Ecto neural progenitor cell (in vitro differentiated cells): Measurements from ENCODE around the gene SLC37A3.

Experiments
- DNase-seq: peaks from one replicate; pipeline ENCODE4 v3.0.0-alpha.2; 2018; ENCODE audit warnings: low spot score

SLC37A3 gene

GRCh38 chr7:140400381-140400780, 2.1 kb upstream of the SLC37A3 start:
- DNase-seq: no peak

GRCh38 chr7:140398821-140399220, 491 bp upstream of the SLC37A3 start:
- no peak for DNase-seq

GRCh38 chr7:140393756-140394306, 4.5 kb downstream of the SLC37A3 start:
- no peak for DNase-seq

- no peak for DNase-seq
Measured at GRCh38 chr7:140391634-140392033, 6.7 kb downstream of the SLC37A3 start.

- DNase-seq: no peak
Measured at GRCh38 chr7:140390466-140391190, 7.7 kb downstream of the SLC37A3 start.

GRCh38 chr7:140390034-140390433, 8.3 kb downstream of the SLC37A3 start:
- no peak for DNase-seq

- DNase-seq: no peak
Measured at GRCh38 chr7:140389445-140389844, 8.9 kb downstream of the SLC37A3 start.

- no peak for DNase-seq
Measured at GRCh38 chr7:140384894-140385545, 13.3 kb downstream of the SLC37A3 start.

- DNase-seq: no peak
Measured at GRCh38 chr7:140383954-140384713, 14.2 kb downstream of the SLC37A3 start.

GRCh38 chr7:140375892-140376730, 22.2 kb downstream of the SLC37A3 start:
- DNase-seq: no peak

GRCh38 chr7:140375323-140375722, 23.0 kb downstream of the SLC37A3 start:
- DNase-seq: no peak

- DNase-seq: no peak
Measured at GRCh38 chr7:140369294-140369693, 29.0 kb downstream of the SLC37A3 start.

GRCh38 chr7:140367528-140367927, 30.8 kb downstream of the SLC37A3 start:
- no peak for DNase-seq

GRCh38 chr7:140364819-140365218, 33.5 kb downstream of the SLC37A3 start:
- no peak for DNase-seq

- DNase-seq: no peak
Measured at GRCh38 chr7:140360697-140361229, 37.6 kb downstream of the SLC37A3 start.

GRCh38 chr7:140358412-140359051, 39.8 kb downstream of the SLC37A3 start:
- no peak for DNase-seq

- no peak for DNase-seq
Measured at GRCh38 chr7:140358024-140358411, 40.3 kb downstream of the SLC37A3 start.

GRCh38 chr7:140350056-140350455, 48.3 kb downstream of the SLC37A3 start:
- no peak for DNase-seq

- DNase-seq: no peak
Measured at GRCh38 chr7:140349144-140349771, 49.1 kb downstream of the SLC37A3 start.

- DNase-seq: no peak
Measured at GRCh38 chr7:140348161-140348849, 50.0 kb downstream of the SLC37A3 start.
